ENCODE measurements around the gene PAF1. TPM values are rescaled to one million over a fixed set of nuclear protein-coding genes. Genes with fewer than 3 reads are reported as not detected.
A peak's percentile ranks its signal among the peaks of the same experiment; 100 is the strongest.

The PAF1 gene
- total and polyA plus RNA-seq, 2 of the 13 experiments (the other 11 are each of a cell fraction or from before 2014, with no cell fraction given): 30.2 to 31.1 TPM

GRCh38 chr19:39412100-39412866 is 21.4 kb upstream of the PAF1 start, which contains the start of gene PLEKHG2 (continued):
- no peak for TF ChIP-seq FLYWCH1 (CRISPR knock-in tag; IDR thresholded peaks at IDR 0.05)
- TF ChIP-seq FIP1L1 (IDR thresholded peaks at IDR 0.05; ENCODE audit: borderline replicate concordance, insufficient read depth, low read depth, low read length): no peak
- peak; percentile 60 for TF ChIP-seq E2F5 (CRISPR knock-in tag; conservative IDR thresholded peaks at IDR 0.05)
- TF ChIP-seq TRIM24 (CRISPR knock-in tag; IDR thresholded peaks at IDR 0.05): no peak
- no peak for TF ChIP-seq ZNF446 (CRISPR knock-in tag; IDR thresholded peaks at IDR 0.05)
- peak; percentile 98 for TF ChIP-seq ZNF652 (CRISPR knock-in tag; IDR thresholded peaks at IDR 0.05; ENCODE audit: borderline replicate concordance, low read depth)
- no peak for TF ChIP-seq CERS6 (CRISPR knock-in tag; IDR thresholded peaks at IDR 0.05)
- no peak for TF ChIP-seq CBX2 (IDR thresholded peaks at IDR 0.05; ENCODE audit: low read depth, low read length)
- no peak for TF ChIP-seq CBX2 (CRISPR knock-in tag; IDR thresholded peaks at IDR 0.05; ENCODE audit: low read depth)
- peak; percentile 87 for TF ChIP-seq ZBTB7B (CRISPR knock-in tag; IDR thresholded peaks at IDR 0.05)
- TF ChIP-seq GATAD2A (CRISPR knock-in tag; IDR thresholded peaks at IDR 0.05): 0 out of 2 replicates have a peak, but pooled peaks have one; percentile 30
- TF ChIP-seq ZNF605 (CRISPR knock-in tag; IDR thresholded peaks at IDR 0.05): peak; percentile 84
- TF ChIP-seq ZNF256 (CRISPR knock-in tag; conservative IDR thresholded peaks at IDR 0.05): no peak
- peak; percentile 74; the same call in 1 of the 2 replicates for TF ChIP-seq HOXA5 (CRISPR knock-in tag; IDR thresholded peaks at IDR 0.05)
- TF ChIP-seq RXRA (CRISPR knock-in tag; IDR thresholded peaks at IDR 0.05): peak; percentile 69
- peak; percentile 87 for TF ChIP-seq MAZ (IDR thresholded peaks at IDR 0.05; ENCODE audit: borderline replicate concordance, low read depth, low read length)
- no peak; the same call in 1 of the 2 replicates for TF ChIP-seq MAZ (CRISPR knock-in tag; IDR thresholded peaks at IDR 0.05; ENCODE audit: low read depth)
- TF ChIP-seq KLF12 (CRISPR knock-in tag; IDR thresholded peaks at IDR 0.05; ENCODE audit: borderline replicate concordance): peak; percentile 91; the same call in 1 of the 2 replicates
- peak; percentile 77 for TF ChIP-seq ZKSCAN1 (IDR thresholded peaks at IDR 0.05; ENCODE audit: low read length)
- TF ChIP-seq ZNF644 (CRISPR knock-in tag; IDR thresholded peaks at IDR 0.05; ENCODE audit: low read depth): 0 out of 2 replicates have a peak, but pooled peaks have one; percentile 20
- peak; percentile 50; the same call in 1 of the 2 replicates for TF ChIP-seq MEF2D (CRISPR knock-in tag; IDR thresholded peaks at IDR 0.05)
- no peak for TF ChIP-seq CEBPZ (IDR thresholded peaks at IDR 0.05; ENCODE audit: low read length)
- TF ChIP-seq SKIL (CRISPR knock-in tag; IDR thresholded peaks at IDR 0.05; ENCODE audit: borderline replicate concordance): peak; percentile 5; the same call in 1 of the 2 replicates
- TF ChIP-seq MTA3 (CRISPR knock-in tag; IDR thresholded peaks at IDR 0.05): no peak

All from HepG2 (cell line).